ENCODE data around the gene PARVB.

The PARVB gene

DNA sequence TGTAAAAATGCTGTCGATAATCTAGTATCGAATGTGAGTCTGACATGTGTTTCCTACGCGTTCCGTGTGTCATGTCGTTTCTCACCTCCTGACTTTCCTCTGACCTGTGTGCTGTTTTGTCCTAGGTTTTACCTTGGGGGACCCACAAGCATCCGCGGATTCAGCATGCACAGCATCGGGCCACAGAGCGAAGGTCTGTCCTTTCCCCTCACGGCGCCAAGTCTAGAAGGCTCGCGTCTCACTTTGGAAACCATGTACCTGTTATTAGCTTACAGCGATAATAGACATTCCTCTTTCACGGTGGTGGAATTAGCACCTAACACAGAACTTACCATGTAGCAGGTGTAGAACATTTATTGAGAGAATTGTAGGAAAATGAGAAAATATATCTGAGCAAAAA is 40.3 kb upstream of the PARVB start:
- TF ChIP-seq, protein P1, sequence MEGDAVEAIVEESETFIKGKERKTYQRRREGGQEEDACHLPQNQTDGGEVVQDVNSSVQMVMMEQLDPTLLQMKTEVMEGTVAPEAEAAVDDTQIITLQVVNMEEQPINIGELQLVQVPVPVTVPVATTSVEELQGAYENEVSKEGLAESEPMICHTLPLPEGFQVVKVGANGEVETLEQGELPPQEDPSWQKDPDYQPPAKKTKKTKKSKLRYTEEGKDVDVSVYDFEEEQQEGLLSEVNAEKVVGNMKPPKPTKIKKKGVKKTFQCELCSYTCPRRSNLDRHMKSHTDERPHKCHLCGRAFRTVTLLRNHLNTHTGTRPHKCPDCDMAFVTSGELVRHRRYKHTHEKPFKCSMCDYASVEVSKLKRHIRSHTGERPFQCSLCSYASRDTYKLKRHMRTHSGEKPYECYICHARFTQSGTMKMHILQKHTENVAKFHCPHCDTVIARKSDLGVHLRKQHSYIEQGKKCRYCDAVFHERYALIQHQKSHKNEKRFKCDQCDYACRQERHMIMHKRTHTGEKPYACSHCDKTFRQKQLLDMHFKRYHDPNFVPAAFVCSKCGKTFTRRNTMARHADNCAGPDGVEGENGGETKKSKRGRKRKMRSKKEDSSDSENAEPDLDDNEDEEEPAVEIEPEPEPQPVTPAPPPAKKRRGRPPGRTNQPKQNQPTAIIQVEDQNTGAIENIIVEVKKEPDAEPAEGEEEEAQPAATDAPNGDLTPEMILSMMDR (IDR thresholded peaks at IDR 0.05; ENCODE audit: insufficient read depth, low read depth, low read length, missing control alignments): no peak
- no peak overlapping the region for H3K4me3 ChIP-seq (ENCODE audit: low read depth, low read length)
- no peak for DNase-seq (ENCODE audit: low read depth)

DNA sequence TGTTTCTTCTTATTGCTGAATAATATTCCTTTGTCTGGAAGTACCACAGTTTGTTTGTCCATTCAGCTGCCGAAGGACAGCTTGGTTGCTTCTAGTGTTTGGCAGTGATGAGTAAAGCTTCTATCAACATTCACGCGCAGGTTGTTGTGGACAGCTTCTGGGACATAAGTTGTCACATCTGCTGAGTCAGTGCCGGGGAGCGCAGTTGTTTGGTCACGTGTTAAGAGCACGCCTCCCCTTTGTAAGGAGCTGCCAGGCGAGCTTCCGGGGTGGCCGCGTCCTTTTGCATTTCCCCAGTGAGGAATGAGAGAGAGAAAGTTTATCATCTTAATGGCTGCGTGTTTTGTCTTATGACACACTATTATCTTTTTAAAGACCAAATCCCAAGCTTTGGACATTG is 38.6 kb upstream of the PARVB start:
- DNase-seq (ENCODE audit: low read depth): no peak
- H3K4me3 ChIP-seq (ENCODE audit: low read depth, low read length): no peak overlapping the region
- TF ChIP-seq, protein P1 (IDR thresholded peaks at IDR 0.05; ENCODE audit: insufficient read depth, low read depth, low read length, missing control alignments): no peak

DNA sequence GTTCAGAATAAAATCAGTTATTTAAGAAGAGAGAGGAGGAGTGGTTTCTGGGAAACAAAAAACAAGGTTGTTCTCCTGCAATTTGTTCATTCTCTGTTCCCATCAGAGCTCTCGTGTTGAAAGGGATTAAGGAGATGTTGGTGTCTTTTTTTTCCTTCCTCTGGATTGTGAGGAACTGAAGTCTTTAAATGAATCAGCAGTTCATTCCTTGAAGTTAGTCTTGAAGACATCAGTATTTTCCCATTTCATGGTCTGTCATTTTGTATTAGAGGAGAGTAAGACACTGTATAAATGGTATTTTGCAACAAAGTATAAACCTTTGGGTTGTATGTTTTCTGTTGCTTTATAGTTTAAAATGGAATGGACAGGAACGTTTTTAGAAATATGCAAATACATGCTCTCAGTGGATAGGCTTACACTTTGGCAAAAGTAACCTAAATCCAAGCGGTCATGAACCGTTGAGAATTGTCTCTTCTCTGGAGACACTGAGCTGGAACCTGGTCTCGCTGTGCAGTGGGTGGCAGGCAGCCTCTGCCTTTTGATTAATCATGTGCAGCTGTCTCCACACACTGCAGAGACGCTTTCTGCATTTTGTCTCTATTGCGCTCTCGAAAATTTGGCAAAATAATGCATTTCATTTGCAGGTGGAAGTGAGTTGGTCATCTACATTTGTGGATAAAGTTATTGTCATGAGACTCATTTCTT is 35.8 kb upstream of the PARVB start:
- H3K4me3 ChIP-seq (ENCODE audit: low read depth, low read length): no peak overlapping the region
- TF ChIP-seq, protein P1 (IDR thresholded peaks at IDR 0.05; ENCODE audit: insufficient read depth, low read depth, low read length, missing control alignments): no peak
- DNase-seq (ENCODE audit: low read depth): no peak

DNA sequence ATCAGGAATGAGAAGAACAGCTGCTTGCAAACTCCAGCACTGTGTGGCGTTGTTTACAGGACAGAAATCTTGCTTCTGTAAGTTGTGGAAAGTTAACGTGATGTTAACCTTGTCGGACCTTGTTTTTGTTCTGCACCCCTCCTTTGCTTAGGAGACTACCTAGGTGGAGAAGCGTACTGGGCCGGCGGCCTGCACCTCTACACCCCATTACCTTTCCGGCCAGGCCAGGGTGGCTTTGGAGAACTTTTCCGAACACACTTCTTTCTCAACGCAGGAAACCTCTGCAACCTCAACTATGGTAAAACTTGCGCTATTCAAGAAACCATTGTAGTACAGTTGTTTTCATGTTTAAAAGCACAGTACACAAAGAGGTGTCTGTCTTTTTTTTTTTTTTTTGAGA is 35.1 kb upstream of the PARVB start:
- TF ChIP-seq, protein P1 (IDR thresholded peaks at IDR 0.05; ENCODE audit: insufficient read depth, low read depth, low read length, missing control alignments): no peak
- no peak overlapping the region for H3K4me3 ChIP-seq (ENCODE audit: low read depth, low read length)
- DNase-seq (ENCODE audit: low read depth): no peak

DNA sequence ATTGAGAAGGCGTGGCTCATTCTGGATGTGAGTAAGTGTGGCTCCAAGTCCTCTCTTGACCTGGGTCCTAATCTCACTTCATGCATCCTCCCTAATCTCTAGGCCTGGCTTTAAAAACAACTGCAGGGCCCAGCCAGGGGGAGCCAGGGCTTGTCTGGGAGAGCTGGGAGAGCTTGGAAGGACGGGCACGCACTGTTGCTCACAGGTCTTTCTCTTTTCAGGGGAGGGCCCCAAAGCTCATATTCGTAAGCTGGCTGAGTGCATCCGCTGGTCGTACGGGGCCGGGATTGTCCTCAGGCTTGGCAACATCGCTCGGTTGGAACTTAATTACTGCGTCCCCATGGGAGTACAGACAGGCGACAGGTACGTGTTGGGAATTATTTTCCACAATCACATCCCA is 34.1 kb upstream of the PARVB start:
- TF ChIP-seq, protein P1 (IDR thresholded peaks at IDR 0.05; ENCODE audit: insufficient read depth, low read depth, low read length, missing control alignments): no peak
- H3K4me3 ChIP-seq (ENCODE audit: low read depth, low read length): no peak overlapping the region
- no peak for DNase-seq (ENCODE audit: low read depth)

DNA sequence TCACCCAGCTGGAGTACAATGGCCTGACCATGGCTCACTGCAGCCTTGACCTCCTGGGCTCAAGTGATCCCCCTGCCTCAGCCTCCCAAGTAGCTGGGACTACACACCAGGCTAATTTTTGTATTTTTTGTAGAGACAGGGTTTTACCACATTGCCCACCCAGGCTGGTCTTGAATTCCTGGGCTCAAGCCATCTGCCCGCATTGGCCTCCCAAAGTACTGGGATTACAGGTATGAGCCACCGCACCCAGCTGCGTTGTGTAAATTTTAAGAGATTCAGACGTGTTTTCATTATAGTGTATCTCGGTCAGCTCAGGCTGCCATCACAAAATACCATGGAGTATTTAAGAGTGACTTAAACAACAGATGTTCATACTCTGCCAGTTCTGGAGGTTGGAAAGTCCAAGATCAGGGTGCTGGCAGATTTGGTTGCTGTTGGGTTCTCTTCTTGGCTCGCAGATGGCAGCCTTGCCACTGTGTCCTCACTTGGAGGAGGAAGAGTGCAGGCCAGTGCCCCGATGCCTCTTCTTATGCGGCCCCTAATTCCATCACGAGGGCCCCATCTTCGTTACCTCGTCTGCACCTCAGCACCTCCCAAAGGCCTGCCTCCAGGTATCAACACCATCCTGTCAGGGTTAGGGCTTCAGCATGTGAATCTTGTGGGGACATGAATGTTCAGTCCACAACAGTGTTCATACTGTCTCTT is 32.6 kb upstream of the PARVB start:
- TF ChIP-seq, protein P1 (IDR thresholded peaks at IDR 0.05; ENCODE audit: insufficient read depth, low read depth, low read length, missing control alignments): no peak
- no peak overlapping the region for H3K4me3 ChIP-seq (ENCODE audit: low read depth, low read length)
- no peak for DNase-seq (ENCODE audit: low read depth)

All from GM12865 (cell line).